GM19328 (cell line): ENCODE measurements around the gene SULT1A2.
"Not testable (repeated sequence)": the region's sequence is repeated elsewhere in the genome, so short reads cannot be mapped to it uniquely, and the experiment has no call there.

Experiments used
- ATAC-seq: cut with Tn5 transposase; IDR thresholded peaks from one replicate; pipeline ENCODE4 v1.9.1; 2021; ENCODE audit warnings: mild to moderate bottlenecking, moderate library complexity; ENCODE audit not compliant: unreplicated experiment

SULT1A2 gene

GRCh38 chr16:28609631-28610594 is 13.1 kb upstream of the SULT1A2 start, which contains the start of gene SULT1A1:
SULT1A1 (minus strand) TSS chr16:28610044; CDS start chr16:28608855, 1,189 bp downstream.
- ATAC-seq: no peak

- ATAC-seq: not testable (repeated sequence)
These were observed 12.2 kb upstream of the SULT1A2 start for GRCh38 chr16:28608867-28609596.

GRCh38 chr16:28608496-28608808 is 11.6 kb upstream of the SULT1A2 start:
- ATAC-seq: not testable (repeated sequence)

- ATAC-seq: not testable (repeated sequence)
These were observed 11.0 kb upstream of the SULT1A2 start for GRCh38 chr16:28607681-28608495.

- ATAC-seq: no peak
These were observed 10.3 kb upstream of the SULT1A2 start for GRCh38 chr16:28607116-28607623.

GRCh38 chr16:28606291-28607115 is 9.7 kb upstream of the SULT1A2 start:
- no peak for ATAC-seq

GRCh38 chr16:28604186-28604565 is 7.3 kb upstream of the SULT1A2 start:
- ATAC-seq: no peak

GRCh38 chr16:28603381-28604185 is 6.7 kb upstream of the SULT1A2 start:
- ATAC-seq: no peak

- no peak for ATAC-seq
These were observed 5.7 kb upstream of the SULT1A2 start for GRCh38 chr16:28602529-28602928.

GRCh38 chr16:28602062-28602461 is 5.2 kb upstream of the SULT1A2 start:
- ATAC-seq: not testable (repeated sequence)

- not testable (repeated sequence) for ATAC-seq
These were observed 4.7 kb upstream of the SULT1A2 start for GRCh38 chr16:28601589-28601988.

GRCh38 chr16:28600965-28601364 is 4.1 kb upstream of the SULT1A2 start:
- ATAC-seq: not testable (repeated sequence)

- not testable (repeated sequence) for ATAC-seq
These were observed 2.8 kb upstream of the SULT1A2 start for GRCh38 chr16:28599377-28600285.

- no peak for ATAC-seq
These were observed 927 bp upstream of the SULT1A2 start for GRCh38 chr16:28597692-28598261.

- no peak for ATAC-seq
These were observed 677 bp downstream of the SULT1A2 start for GRCh38 chr16:28596115-28596630.

GRCh38 chr16:28595451-28595850 is 1.4 kb downstream of the SULT1A2 start:
- not testable (repeated sequence) for ATAC-seq

- ATAC-seq: no peak
These were observed 3.8 kb downstream of the SULT1A2 start for GRCh38 chr16:28592979-28593553.
